Measurements from ENCODE around the gene ADCY9.
A peak's percentile ranks its signal among the peaks of the same experiment; 100 is the strongest.

The ADCY9 gene

GRCh38 chr16:4120176-4120575 lies 3.9 kb upstream of the ADCY9 start:
- DNase-seq, result no peak

DNA sequence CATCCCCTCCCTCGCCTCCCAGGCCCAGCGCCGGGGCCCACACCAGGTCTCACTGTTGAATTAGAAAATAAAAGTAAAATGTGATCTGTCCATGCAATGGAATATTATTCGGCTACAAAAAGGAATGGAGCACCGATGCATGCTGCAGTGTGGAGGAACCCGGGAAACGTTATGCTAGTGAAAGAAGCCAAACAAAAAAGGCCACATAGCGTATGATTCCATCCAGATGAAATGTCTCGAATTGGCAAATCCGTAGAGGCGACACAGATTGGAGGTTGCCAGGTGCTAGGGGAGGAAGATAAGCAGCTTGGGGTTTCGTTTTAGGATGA lies 972 bp upstream of the ADCY9 start:
- DNase-seq, result no peak

DNA sequence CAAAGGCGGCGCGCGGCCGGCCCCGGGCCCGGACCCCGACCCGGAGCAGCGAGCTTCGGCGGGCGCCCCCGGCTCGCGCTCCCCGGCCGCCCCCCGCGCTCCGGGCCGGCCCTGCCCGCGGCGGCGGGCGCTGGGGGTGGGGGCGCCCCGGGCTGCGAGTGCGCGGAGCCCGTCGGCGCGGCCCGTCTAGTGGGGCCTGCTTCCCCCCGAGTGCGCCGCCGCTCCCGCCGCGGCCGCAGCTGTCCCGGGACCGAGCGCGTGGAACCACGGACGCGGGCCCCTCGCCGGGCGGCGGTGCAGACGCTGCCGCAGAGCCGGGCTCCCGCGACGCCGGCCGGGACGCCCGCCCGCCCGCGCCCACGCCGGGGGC lies 308 bp downstream of the ADCY9 start:
- DNase-seq, result no peak

- DNase-seq, result peak; percentile 31
These were observed 863 bp downstream of the ADCY9 start for GRCh38 chr16:4115209-4115948.

DNA sequence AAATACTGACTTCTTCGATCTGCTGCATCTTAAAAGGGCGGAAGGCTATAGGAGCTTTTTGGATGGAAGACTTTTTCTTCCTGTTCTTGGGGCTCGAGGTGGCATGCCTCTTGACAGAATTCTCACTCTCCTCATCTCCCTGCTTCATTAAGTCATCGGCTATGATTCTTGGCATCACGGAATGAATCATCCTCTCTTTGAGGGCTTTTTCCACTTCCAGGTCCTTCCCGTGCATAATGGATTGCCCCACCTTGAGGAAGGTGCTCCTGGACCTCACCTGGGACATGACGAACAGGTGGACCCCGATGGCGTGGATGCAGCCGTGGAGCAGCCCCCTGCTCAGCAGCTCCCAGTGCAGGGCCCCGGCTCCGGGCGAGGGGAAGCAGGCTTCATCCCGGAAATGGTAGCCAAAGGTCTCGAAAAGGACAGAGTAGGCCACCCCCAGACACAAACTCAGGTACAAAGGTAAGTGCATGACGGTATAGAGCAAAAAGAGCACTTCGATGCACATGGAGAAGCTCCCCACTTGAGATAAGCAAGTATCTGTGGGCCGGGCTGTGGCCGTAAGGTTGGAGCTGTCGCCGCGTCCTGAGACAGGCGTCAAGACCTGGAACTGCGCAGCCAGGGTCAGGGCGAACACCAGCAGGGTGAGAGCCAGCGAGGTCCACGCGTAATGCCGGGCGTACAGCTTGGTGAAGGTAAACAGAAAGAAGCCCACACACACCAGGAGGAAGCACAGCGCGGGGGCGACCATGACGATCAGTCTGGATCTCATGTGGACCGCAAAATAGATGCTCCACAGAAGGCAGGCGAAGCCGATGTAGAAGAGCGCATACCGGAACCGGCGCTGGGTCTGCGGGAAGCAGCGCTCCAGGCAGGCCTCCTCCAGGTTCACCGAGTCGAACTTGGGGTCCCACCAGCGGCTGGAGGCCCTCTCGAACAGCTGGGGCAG lies 1.7 kb downstream of the ADCY9 start:
- no peak for DNase-seq

DNA sequence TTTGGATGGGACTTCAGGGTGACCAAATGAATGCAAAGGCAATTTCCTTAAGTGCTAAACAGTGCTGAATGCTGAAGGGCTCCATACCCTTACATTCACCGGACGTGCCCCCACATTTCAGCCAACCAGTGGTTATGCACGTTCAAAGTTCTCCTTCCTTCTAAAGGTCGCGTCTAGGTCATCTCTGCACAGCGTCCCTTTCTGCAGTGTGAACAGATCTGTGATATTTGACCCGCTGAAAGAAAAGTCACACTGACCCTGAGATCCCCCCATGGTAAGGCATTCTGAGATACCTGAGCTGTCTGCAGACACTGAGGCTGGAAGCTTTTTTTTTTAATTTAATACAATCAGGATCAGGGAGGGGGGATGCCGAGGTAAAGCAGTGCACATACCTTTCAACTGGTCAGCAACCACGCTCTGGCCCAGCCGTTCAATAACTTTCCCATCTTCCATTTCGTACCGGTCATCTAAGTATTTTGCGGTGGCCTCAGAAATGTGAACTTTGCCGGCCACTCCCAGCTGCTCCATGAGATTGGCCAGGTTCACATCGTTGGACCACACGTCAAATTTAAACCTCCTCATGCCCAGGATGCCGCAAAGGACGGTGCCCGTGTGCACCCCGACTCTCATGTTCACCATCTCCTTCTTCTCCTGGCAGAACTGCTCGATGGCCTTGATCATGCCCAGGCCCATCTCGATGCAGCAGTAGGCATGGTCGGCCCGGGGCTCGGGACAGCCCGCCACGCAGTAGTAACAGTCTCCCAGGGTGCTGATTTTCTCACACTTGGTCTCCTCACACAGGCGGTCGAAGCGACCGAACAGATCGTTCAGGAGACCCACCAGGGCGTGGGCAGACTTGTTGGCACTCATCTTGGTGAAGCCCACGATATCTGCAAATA lies 2.6 kb downstream of the ADCY9 start:
- no peak for DNase-seq

- DNase-seq, result no peak
These were observed 4.2 kb downstream of the ADCY9 start for GRCh38 chr16:4111748-4112696.

GRCh38 chr16:4110680-4111079 lies 5.6 kb downstream of the ADCY9 start:
- DNase-seq, result no peak

- no peak for DNase-seq
These were observed 6.2 kb downstream of the ADCY9 start for GRCh38 chr16:4110065-4110464.

GRCh38 chr16:4109250-4109736 lies 6.9 kb downstream of the ADCY9 start:
- DNase-seq, result no peak

- no peak for DNase-seq
These were observed 9.7 kb downstream of the ADCY9 start for GRCh38 chr16:4106516-4106915.

DNA sequence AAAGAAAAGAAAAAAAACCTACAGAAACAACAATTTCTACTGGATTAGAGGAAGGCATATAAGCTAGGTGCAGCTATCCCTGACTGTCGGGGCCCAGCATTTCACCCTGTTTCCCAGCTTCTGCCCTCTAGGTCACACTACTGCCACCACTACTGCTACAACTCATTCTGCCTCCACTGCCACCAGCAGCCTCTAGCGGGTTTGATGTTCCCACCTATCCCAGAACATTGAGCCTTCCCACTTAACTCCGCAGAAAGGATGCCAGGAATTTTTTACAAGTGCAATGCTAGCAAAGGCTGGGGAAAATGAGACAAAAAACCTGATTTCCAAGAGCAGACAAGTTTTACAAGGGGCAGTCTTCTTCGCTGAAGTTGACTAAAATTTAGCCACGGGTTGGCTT lies 10.4 kb downstream of the ADCY9 start:
- no peak for DNase-seq

DNA sequence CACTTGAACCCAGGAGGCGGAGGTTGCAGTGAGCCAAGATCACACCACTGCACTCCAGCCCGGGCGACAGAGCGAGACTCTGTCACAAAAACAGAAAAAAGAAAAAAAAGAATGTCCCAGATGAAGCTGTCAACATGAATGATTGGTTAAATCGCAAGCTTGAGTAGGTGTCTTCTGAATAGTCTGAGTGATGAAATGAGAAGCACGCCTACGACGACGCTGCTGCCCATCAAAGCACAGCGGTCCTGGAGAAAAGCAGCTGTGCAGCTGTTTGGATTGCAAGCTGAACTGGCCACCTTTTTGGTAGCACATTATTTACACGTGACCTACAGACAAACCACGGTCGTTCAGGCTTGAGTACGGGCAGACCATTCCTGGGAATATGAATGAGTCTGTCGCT lies 12.5 kb downstream of the ADCY9 start:
- DNase-seq, result no peak

- no peak for DNase-seq
These were observed 14.6 kb downstream of the ADCY9 start for GRCh38 chr16:4101421-4102219.

DNA sequence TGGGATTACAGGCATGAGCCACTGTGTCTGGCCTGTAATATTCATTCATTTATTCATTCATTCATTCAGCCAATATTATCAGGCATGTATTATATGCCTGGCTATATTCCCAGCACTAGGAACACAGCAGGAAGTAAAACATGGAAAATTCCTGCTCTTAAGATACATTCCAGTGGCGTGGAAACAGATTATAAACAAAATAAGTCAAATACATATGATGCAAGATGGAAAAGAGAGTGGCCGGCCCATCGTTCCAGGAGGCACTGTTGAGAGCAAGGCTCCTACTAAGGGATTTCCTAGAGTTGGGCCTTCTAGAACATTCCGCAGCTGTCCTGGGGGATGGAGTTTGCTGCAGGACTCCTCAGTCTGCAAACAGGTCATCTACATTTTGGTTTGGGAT lies 17.7 kb downstream of the ADCY9 start:
- DNase-seq, result no peak

GRCh38 chr16:4097826-4098240 lies 18.4 kb downstream of the ADCY9 start:
- DNase-seq, result no peak

DNA sequence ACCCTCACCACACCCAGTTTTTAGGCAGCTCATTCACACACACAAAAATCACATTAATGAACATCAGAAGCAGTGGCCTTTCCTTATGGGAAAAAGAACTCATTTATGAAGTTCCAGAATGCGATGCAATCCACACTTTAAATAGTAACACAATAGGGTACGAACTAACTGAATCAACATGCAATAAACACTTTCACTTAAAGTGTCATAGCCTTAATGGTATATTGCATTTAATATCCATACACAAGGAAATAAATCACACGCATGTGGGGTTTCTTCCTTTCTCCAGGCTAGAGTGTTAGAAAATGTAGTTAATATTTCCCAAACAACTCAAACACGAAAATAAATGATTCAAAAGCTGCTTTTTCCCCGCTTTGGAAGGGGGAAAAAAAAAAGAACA lies 19.7 kb downstream of the ADCY9 start:
- DNase-seq, result no peak

GRCh38 chr16:4094127-4094773 lies 22.0 kb downstream of the ADCY9 start:
- DNase-seq, result no peak

DNA sequence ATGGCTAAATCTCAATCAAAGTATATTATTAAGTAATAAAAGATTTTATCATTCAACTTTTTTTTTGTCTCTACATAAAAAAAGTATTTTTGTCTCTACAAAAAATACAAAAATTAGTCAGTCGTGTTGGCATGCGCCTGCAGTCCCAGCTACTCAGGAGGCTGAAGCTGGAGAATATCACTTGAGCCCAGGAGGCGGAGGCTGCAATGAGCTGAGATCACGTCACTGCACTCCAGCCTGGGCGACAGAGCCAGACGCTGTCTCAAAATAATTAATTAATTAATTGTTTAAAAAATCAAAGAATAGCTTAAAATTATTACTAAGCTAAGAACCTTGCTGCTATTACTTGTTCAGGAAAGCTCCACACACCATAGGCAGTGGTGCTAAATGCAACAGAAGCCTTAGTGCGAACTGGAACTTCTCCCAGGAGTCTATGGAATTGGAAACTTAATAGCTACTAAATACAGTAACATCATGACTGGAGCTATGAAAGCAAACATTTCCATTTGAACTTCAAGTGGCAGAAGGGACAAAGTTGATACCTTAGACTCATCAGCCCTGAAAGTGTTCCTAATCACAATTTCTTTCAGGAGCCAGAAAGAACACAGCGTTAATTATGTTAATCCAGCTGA lies 22.6 kb downstream of the ADCY9 start:
- no peak for DNase-seq

Data from NCI-H345 (cell line).